Measurements from ENCODE around the gene TRIM66. TPM values are rescaled to one million over a fixed set of nuclear protein-coding genes. Genes with fewer than 3 reads are reported as not detected.

Gene TRIM66
- total and polyA plus RNA-seq, 9 of the 15 experiments (the other 6 are each of a cell fraction or from before 2014, with no cell fraction given): 1.1 to 7.3 (median 4.9) TPM

DNA sequence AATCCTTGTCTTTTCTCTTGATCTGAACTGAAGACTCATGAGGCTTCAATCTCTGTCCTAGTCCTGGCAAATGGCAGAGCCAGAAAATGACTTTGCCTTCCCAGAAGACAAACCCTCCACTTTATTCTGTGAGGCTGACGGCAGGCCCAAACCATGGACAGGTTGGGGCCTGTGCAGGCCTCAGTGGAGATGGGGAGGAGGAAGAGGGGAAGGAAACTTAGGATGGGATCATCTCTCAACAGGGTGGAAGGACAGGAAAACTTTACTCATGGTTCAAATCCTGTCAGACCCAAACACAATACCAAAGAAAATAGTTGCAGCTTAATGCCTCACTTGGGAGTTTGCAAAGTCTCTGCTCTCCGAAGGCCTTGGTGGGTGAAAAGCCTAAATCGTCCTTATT, 10.0 kb upstream of the TRIM66 start:
- H3K36me3 ChIP-seq (ENCODE audit: control insufficient read depth, insufficient read depth, low read length): peaks cover 65% of the 10 kb centered on the region
- peaks cover 2 to 9% of the 10 kb centered on the region in 2 experiments; a peak in 4 of 5 replicates for H3K4me1 ChIP-seq (replicated peaks in 1 of 2; ENCODE audit: control insufficient read depth in 2 of 2, insufficient read depth in 2 of 2, low read length in 2 of 2)
- no peaks in the 10 kb centered on the region for H3K27me3 ChIP-seq (ENCODE audit: control insufficient read depth in 2 of 2, insufficient read depth in 2 of 2, low read length in 2 of 2)
- no peak overlapping the region for H2AFZ ChIP-seq (ENCODE audit: low read depth, low read length)
- no TSS peak for BruUV-seq (replicated peaks)
- H3K9me3 ChIP-seq (replicated peaks; ENCODE audit: control insufficient read depth, insufficient read depth, low read depth, low read length): no peaks in the 10 kb centered on the region
- in situ Hi-C loops (cut with MboI) (no loop called here), intact Hi-C loops (cut with micrococcal nuclease) (no loop called here)
- ATAC-seq: no peak
- H3K4me2 ChIP-seq (ENCODE audit: insufficient read depth, low read length): no peak overlapping the region
- WGBS (ENCODE audit: insufficient coverage, low coverage, missing lambda C conversion rate): 62% methylated on average over 3 of the region's 3 CpGs
- H3K27ac ChIP-seq (ENCODE audit: extremely low read depth, low read depth, low read length): no peak overlapping the region
- no peak for FAIRE-seq
- no peaks in the 10 kb centered on the region for H4K20me1 ChIP-seq (replicated peaks; ENCODE audit: control insufficient read depth, insufficient read depth, low read length)
- peaks cover 26% of the 10 kb centered on the region for H3K79me2 ChIP-seq (ENCODE audit: control insufficient read depth, insufficient read depth, low read length)
- TF ChIP-seq CHD2 (IDR thresholded peaks at IDR 0.05; ENCODE audit: low read depth, low read length): 0 out of 2 replicates have a peak, but pooled peaks have one; percentile 17
- no peak for TF ChIP-seq MAFF (IDR thresholded peaks at IDR 0.05; ENCODE audit: low read length)
- TF ChIP-seq POLR2A (conservative IDR thresholded peaks at IDR 0.05): peak; percentile 19
- DNase-seq (ENCODE audit: extremely low read depth in 1 of 4, low spot score in 3 of 4): no peak
- POLR2A ChIA-PET: interaction anchor here (0.7 to 2.5 kb wide), 5 partner anchors 9 to 428 kb away, joined by 3 to 15 read pairs (median 4); no protein-coding TSS in a partner anchor
- H3K9ac ChIP-seq (ENCODE audit: insufficient read depth in 1 of 2, low read depth in 2 of 2, low read length in 2 of 2): no peak overlapping the region
- H3K4me3 ChIP-seq: no peak overlapping the region
- CTCF ChIA-PET (ENCODE audit: low intra/inter-chr PET ratio): no interaction called here
- no peaks in the 10 kb centered on the region for H3K9me1 ChIP-seq (ENCODE audit: control insufficient read depth, insufficient read depth, low read length)

GRCh38 chr11:8691601-8692000, 9.1 kb upstream of the TRIM66 start:
- intact Hi-C loops (cut with micrococcal nuclease): no loop called here
- no peak for ATAC-seq

More at GRCh38 chr11:8691601-8692000, 9.1 kb upstream of the TRIM66 start:
- Histone ChIP-seq H3K27me3 (ENCODE audit: control insufficient read depth in 2 of 2, insufficient read depth in 2 of 2, low read length in 2 of 2) (no peaks in the 10 kb centered on the region), H3K9me3 (replicated peaks; ENCODE audit: control insufficient read depth, insufficient read depth, low read depth, low read length) (no peaks in the 10 kb centered on the region), H3K4me1 (replicated peaks in 1 of 2; ENCODE audit: control insufficient read depth in 2 of 2, insufficient read depth in 2 of 2, low read length in 2 of 2) (peaks cover 7 to 10% of the 10 kb centered on the region in 2 experiments; a peak in 4 of 5 replicates), H3K4me2 (ENCODE audit: insufficient read depth, low read length) (no peak overlapping the region), H3K27ac (ENCODE audit: extremely low read depth, low read depth, low read length) (no peak overlapping the region), H3K79me2 (ENCODE audit: control insufficient read depth, insufficient read depth, low read length) (peaks cover 34% of the 10 kb centered on the region), H3K4me3 (no peak overlapping the region), H3K36me3 (ENCODE audit: control insufficient read depth, insufficient read depth, low read length) (peaks cover 73% of the 10 kb centered on the region), H3K9me1 (ENCODE audit: control insufficient read depth, insufficient read depth, low read length) (no peaks in the 10 kb centered on the region), H3K9ac (ENCODE audit: insufficient read depth in 1 of 2, low read depth in 2 of 2, low read length in 2 of 2) (no peak overlapping the region), H2AFZ (ENCODE audit: low read depth, low read length) (no peak overlapping the region), H4K20me1 (replicated peaks; ENCODE audit: control insufficient read depth, insufficient read depth, low read length) (no peaks in the 10 kb centered on the region)
- CTCF ChIA-PET (ENCODE audit: low intra/inter-chr PET ratio): no interaction called here
- DNase-seq (ENCODE audit: extremely low read depth in 1 of 4, low spot score in 3 of 4) (no peak), FAIRE-seq (no peak)
- in situ Hi-C loops (cut with MboI): no loop called here
- TF ChIP-seq ZNF121 (CRISPR knock-in tag; conservative IDR thresholded peaks at IDR 0.05) (peak; percentile 67), SUPT5H (IDR thresholded peaks at IDR 0.05) (peak; percentile 62)
- TF ChIP-seq, protein P1, sequence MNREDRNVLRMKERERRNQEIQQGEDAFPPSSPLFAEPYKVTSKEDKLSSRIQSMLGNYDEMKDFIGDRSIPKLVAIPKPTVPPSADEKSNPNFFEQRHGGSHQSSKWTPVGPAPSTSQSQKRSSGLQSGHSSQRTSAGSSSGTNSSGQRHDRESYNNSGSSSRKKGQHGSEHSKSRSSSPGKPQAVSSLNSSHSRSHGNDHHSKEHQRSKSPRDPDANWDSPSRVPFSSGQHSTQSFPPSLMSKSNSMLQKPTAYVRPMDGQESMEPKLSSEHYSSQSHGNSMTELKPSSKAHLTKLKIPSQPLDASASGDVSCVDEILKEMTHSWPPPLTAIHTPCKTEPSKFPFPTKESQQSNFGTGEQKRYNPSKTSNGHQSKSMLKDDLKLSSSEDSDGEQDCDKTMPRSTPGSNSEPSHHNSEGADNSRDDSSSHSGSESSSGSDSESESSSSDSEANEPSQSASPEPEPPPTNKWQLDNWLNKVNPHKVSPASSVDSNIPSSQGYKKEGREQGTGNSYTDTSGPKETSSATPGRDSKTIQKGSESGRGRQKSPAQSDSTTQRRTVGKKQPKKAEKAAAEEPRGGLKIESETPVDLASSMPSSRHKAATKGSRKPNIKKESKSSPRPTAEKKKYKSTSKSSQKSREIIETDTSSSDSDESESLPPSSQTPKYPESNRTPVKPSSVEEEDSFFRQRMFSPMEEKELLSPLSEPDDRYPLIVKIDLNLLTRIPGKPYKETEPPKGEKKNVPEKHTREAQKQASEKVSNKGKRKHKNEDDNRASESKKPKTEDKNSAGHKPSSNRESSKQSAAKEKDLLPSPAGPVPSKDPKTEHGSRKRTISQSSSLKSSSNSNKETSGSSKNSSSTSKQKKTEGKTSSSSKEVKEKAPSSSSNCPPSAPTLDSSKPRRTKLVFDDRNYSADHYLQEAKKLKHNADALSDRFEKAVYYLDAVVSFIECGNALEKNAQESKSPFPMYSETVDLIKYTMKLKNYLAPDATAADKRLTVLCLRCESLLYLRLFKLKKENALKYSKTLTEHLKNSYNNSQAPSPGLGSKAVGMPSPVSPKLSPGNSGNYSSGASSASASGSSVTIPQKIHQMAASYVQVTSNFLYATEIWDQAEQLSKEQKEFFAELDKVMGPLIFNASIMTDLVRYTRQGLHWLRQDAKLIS (CRISPR knock-in tag; IDR thresholded peaks at IDR 0.05): no peak
- POLR2A ChIA-PET: interaction anchor here (1.3 to 2.1 kb wide), 5 partner anchors 10 to 268 kb away, joined by 4 to 5 read pairs (median 5); partner anchors contain the start of genes RPL27A and TRIM66
- 92% methylated on average over 6 of the region's 6 CpGs for WGBS (ENCODE audit: insufficient coverage, low coverage, missing lambda C conversion rate)
- no TSS peak for BruUV-seq (replicated peaks)

All from K562 (cell line).